K562 (cell line): ENCODE data around the gene TIMP4. TPM values are rescaled to one million over a fixed set of nuclear protein-coding genes. Genes with fewer than 3 reads are reported as not detected.
A peak's percentile ranks its signal among the peaks of the same experiment; 100 is the strongest.

Source experiments
- ATAC-seq: fragments of 200-7000 bp; cut with Tn5 transposase; 3 replicates; pipeline ENCODE4 v1.9.1; 2020; ENCODE audit warnings: moderate library complexity
- BruUV-seq: library from RNA; stranded (reverse); fragments of 400-500 nt; replicated peaks from 2 replicates; lab custom pipeline; 2021; lab: Mats Ljungman, UMichigan
- CTCF ChIA-PET: fragments of 300-600 bp; formaldehyde crosslinking; extraction: SDS; loops from one replicate; lab custom pipeline; 2021; ENCODE audit warnings: low intra/inter-chr PET ratio; lab: Yijun Ruan, JAX
- POLR2A ChIA-PET: fragments of 300-600, 350-650 bp; sonication (Branson Sonifier 250); formaldehyde crosslinking; extraction: SDS; loops from one replicate; lab custom pipeline; 2021; ENCODE audit warnings: antibody characterized with exemption, inconsistent platforms; lab: Yijun Ruan, JAX
- DNase-seq, 4 experiments: peaks; one replicate each; pipeline versions ENCODE4 v3.0.0 to v3.0.0-alpha.2; 2011 to 2018; ENCODE audit warnings: low spot score in 3 of 4, mixed read lengths in 3 of 4; ENCODE audit errors: extremely low read depth in 1 of 4
- FAIRE-seq: peaks from 2 replicates; lab custom pipeline; 2011; peaks lifted over from hg19 to GRCh38; lab: Jason Lieb, UNC
- H2AFZ ChIP-seq: 2 replicates; pipeline ENCODE4 v1.6.0; 2011; ENCODE audit warnings: low read depth, low read length, control low read depth, inconsistent platforms
- H3K27ac ChIP-seq: fragments of 200-600 bp; 3 replicates; pipeline ENCODE4 v1.8.0; 2011; ENCODE audit warnings: low read depth, mild to moderate bottlenecking, control low read depth, inconsistent platforms, low read length, moderate library complexity, mixed read lengths; ENCODE audit errors: extremely low read depth
- H3K27me3 ChIP-seq, 2 experiments: fragments of 300-600 bp in 1 of 2; 2 replicates in 1 of 2; 3 replicates in 1 of 2; pipeline versions ENCODE4 v1.6.0 to v1.8.0; 2011; ENCODE audit warnings: inconsistent platforms in 2 of 2, low read length in 2 of 2, mild to moderate bottlenecking in 1 of 2, mixed read lengths in 1 of 2, moderate library complexity in 1 of 2; ENCODE audit not compliant: control insufficient read depth in 2 of 2, insufficient read depth in 2 of 2
- H3K36me3 ChIP-seq: fragments of 300-600 bp; 3 replicates; pipeline ENCODE4 v1.8.0; 2011; ENCODE audit warnings: mild to moderate bottlenecking, low read length, inconsistent platforms; ENCODE audit not compliant: control insufficient read depth, insufficient read depth
- H3K4me1 ChIP-seq, 2 experiments: fragments of 200-600 bp in 1 of 2; replicated peaks in 1 of 2; 2 replicates in 1 of 2; 3 replicates in 1 of 2; pipeline versions ENCODE4 v1.5.1 to v1.8.0; 2011; ENCODE audit warnings: inconsistent platforms in 2 of 2, low read length in 2 of 2, mild to moderate bottlenecking in 1 of 2, mixed read lengths in 1 of 2, moderate library complexity in 1 of 2; ENCODE audit not compliant: control insufficient read depth in 2 of 2, insufficient read depth in 2 of 2
- H3K4me2 ChIP-seq: 2 replicates; pipeline ENCODE4 v1.6.1; 2011; ENCODE audit warnings: low read length, control low read depth, inconsistent platforms, mixed read lengths; ENCODE audit not compliant: insufficient read depth
- H3K4me3 ChIP-seq: fragments of 200-600 bp; sonication (generic), shearing (Covaris generic); 2 replicates; pipeline ENCODE4 v1.5.1; 2016; ENCODE audit warnings: control low read depth, inconsistent platforms
- H3K79me2 ChIP-seq: fragments of 200-600 bp; 3 replicates; pipeline ENCODE4 v1.8.0; 2011; ENCODE audit warnings: low read length, inconsistent platforms; ENCODE audit not compliant: control insufficient read depth, insufficient read depth
- H3K9ac ChIP-seq, 2 experiments: 2 replicates each; pipeline versions ENCODE4 v1.6.0 to v1.6.1; 2011; ENCODE audit warnings: low read depth in 2 of 2, low read length in 2 of 2, control low read depth in 1 of 2, inconsistent platforms in 1 of 2, mild to moderate bottlenecking in 1 of 2, mixed read lengths in 1 of 2; ENCODE audit not compliant: insufficient read depth in 1 of 2
- H3K9me1 ChIP-seq: one replicate; pipeline ENCODE4 v1.6.0; 2011; ENCODE audit warnings: inconsistent platforms, mild to moderate bottlenecking, low read length, moderate library complexity; ENCODE audit not compliant: control insufficient read depth, insufficient read depth
- H3K9me3 ChIP-seq: replicated peaks from 2 replicates; pipeline ENCODE4 v1.5.1; 2011; ENCODE audit warnings: low read depth, low read length, inconsistent platforms; ENCODE audit not compliant: control insufficient read depth, insufficient read depth
- H4K20me1 ChIP-seq: replicated peaks from 2 replicates; pipeline ENCODE4 v1.6.1; 2011; ENCODE audit warnings: low read length, inconsistent platforms, mixed read lengths; ENCODE audit not compliant: control insufficient read depth, insufficient read depth
- HMBOX1 ChIP-seq: sonication (generic); IDR thresholded peaks from 2 replicates; pipeline ENCODE4 v1.6.1; 2016
- RUNX1 ChIP-seq: sonication (generic); IDR thresholded peaks from 2 replicates; pipeline ENCODE4 v1.6.1; 2016; ENCODE audit warnings: antibody characterized with exemption, low read depth
- SNRNP70 ChIP-seq: fragments of 200-400 bp; formaldehyde crosslinking; optimal IDR thresholded peaks from 2 replicates; pipeline ENCODE3; 2017; ENCODE audit warnings: low read depth, low read length
- SPI1 ChIP-seq: IDR thresholded peaks from 2 replicates; pipeline ENCODE4 v1.6.1; 2011; ENCODE audit warnings: low read depth, low read length, control low read depth, borderline replicate concordance
- WGBS: fragments of 100-300 bp; shearing (Covaris generic); methylation state at CpG from one replicate; pipeline ENCODE4 v1.1.6; 2016; ENCODE audit warnings: low coverage, mixed read lengths; ENCODE audit not compliant: insufficient coverage; ENCODE audit errors: missing lambda C conversion rate; 5-methylcytosine and 5-hydroxymethylcytosine counted together
- in situ Hi-C: fragments of 300-500 bp; cut with MboI; formaldehyde crosslinking; loops from 4 replicates; pipeline ENCODE4 v1.15.0; 2018; ENCODE audit warnings: inconsistent platforms, mixed read lengths
- intact Hi-C: fragments of 100-400 bp; cut with micrococcal nuclease; formaldehyde crosslinking; loops from 2 replicates; pipeline ENCODE4 v1.14.2; 2022
- polyA plus RNA-seq, 8 experiments: library from polyadenylated mRNA; depleted of rRNA in 4 of 8; stranded (reverse) in 5 of 8; unstranded in 3 of 8; fragments of >200 nt; fragmentation: Nextera tagmentation in 2 of 8; fragmentation: Illumina TruSeq in 1 of 8; extraction: Ambion mirVana in 2 of 8; extraction: Trizol in 1 of 8; gene quantifications; 2 replicates each; pipeline versions ENCODE4 v1.2.1 to v1.2.3, GENCODE V29; 2011 to 2014; ENCODE audit warnings: inconsistent platforms in 1 of 8, missing spikeins in 1 of 8
- total RNA-seq, 7 experiments: library from RNA; depleted of rRNA in 6 of 7; stranded (reverse); fragments of >200 nt in 6 of 7; fragmentation: Illumina TruSeq in 2 of 7; extraction: Trizol in 2 of 7; gene quantifications; 2 replicates each; pipeline versions ENCODE4 v1.2.1 to v1.2.3, GENCODE V29; 2011 to 2021; ENCODE audit warnings: low replicate concordance in 1 of 7

The TIMP4 gene
- total and polyA plus RNA-seq, 9 of the 15 experiments (the other 6 are each of a cell fraction or from before 2014, with no cell fraction given), result 0.03 to 0.07 TPM; not detected in 7

- TF ChIP-seq SNRNP70, result no peak
Measured at GRCh38 chr3:12197475-12197874, 38.8 kb upstream of the TIMP4 start (continued).

DNA sequence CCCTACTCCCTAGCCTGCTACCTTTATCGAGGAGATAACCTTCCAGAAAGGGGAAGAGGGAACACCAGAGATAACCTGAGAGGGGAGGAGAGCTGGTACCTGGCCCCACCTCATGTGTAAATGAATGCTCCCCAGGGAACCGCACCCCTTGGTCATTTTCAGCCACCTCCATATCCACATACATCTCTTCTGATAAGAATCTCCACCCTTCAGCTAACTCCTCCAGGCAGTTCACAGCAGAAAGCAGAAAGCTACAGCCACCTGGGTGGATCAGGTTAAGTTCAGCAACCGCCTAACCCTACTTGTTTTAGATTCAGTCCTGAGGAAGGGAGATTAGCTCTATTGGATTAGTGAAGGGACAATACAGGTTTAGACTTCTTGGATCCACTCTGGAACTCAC lies 38.0 kb upstream of the TIMP4 start:
- DNase-seq, result no peak
- H4K20me1 ChIP-seq, result no peaks in the 10 kb centered on the region
- H3K9ac ChIP-seq, result no peak overlapping the region
- peaks cover 0 to 40% of the 10 kb centered on the region in 2 experiments; a peak in 3 of 5 replicates for H3K4me1 ChIP-seq
- BruUV-seq, result no TSS peak
- TF ChIP-seq RUNX1, result no peak
- TF ChIP-seq SPI1, result peak; percentile 33; the same call in 1 of the 2 replicates
- peak; percentile 37; the same call in 1 of the 2 replicates for TF ChIP-seq HMBOX1
- H3K4me3 ChIP-seq, result no peak overlapping the region
- WGBS, result 10% methylated on average over 3 of the region's 3 CpGs
- in situ Hi-C loops (no loop called here), intact Hi-C loops (no loop called here)
- CTCF ChIA-PET, result no interaction called here
- no peak overlapping the region for H3K4me2 ChIP-seq
- no peak for FAIRE-seq
- no peaks in the 10 kb centered on the region for H3K9me1 ChIP-seq
- H3K79me2 ChIP-seq, result no peaks in the 10 kb centered on the region
- no peak overlapping the region for H3K27ac ChIP-seq
- POLR2A ChIA-PET, result no interaction called here
- ATAC-seq, result no peak
- no peaks in the 10 kb centered on the region for H3K36me3 ChIP-seq
- H2AFZ ChIP-seq, result no peak overlapping the region
- no peaks in the 10 kb centered on the region for H3K9me3 ChIP-seq
- peaks cover 2 to 8% of the 10 kb centered on the region in 2 experiments; a peak in 3 of 5 replicates for H3K27me3 ChIP-seq
